Colonic mucosa (tissue), 4 donors: ENCODE results near the gene SET. TPM values are rescaled to one million over a fixed set of nuclear protein-coding genes. Genes with fewer than 3 reads are reported as not detected.

Source experiments
- DNase-seq: peaks from one replicate; pipeline ENCODE4 v3.0.0-alpha.2; 2020
- H3K27ac ChIP-seq: fragments of 200-600 bp; one replicate; pipeline ENCODE4 v1.8.0; 2021
- H3K27me3 ChIP-seq: fragments of 200-600 bp; one replicate; pipeline ENCODE4 v1.8.0; 2021
- H3K36me3 ChIP-seq: fragments of 200-600 bp; one replicate; pipeline ENCODE4 v1.8.0; 2021
- H3K4me1 ChIP-seq: fragments of 200-600 bp; one replicate; pipeline ENCODE4 v1.8.0; 2021; ENCODE audit warnings: mild to moderate bottlenecking
- H3K4me3 ChIP-seq: fragments of 200-600 bp; one replicate; pipeline ENCODE4 v1.8.0; 2021
- H3K9ac ChIP-seq, 2 donors: one replicate each; pipeline ENCODE4 v1.7.0; 2013; ENCODE audit warnings: control low read depth in 2 of 2, low read depth in 2 of 2, low read length in 2 of 2
- H3K9me3 ChIP-seq: fragments of 200-600 bp; one replicate; pipeline ENCODE4 v1.8.0; 2021
- intact Hi-C: fragments of 100-400 bp; cut with DNase I; formaldehyde crosslinking; loops from one replicate; pipeline ENCODE4 v1.14.1; 2022
- total RNA-seq, 2 donors: library from RNA; stranded (reverse); fragmentation: NEBNext Ultra II Directional in 1 of 2; extraction: Animal tissue kit (Norgen Biotek cat#: 25700) in 1 of 2; gene quantifications; one replicate each; pipeline ENCODE4 v1.2.1, GENCODE V29; 2021
- TF ChIP-seq, protein P1 (sequence below): fragments of 200-600 bp; IDR thresholded peaks from one replicate; pipeline ENCODE4 v1.8.0; 2022; ENCODE audit warnings: antibody characterized with exemption, mild to moderate bottlenecking
- donor health status: healthy.
- donor health status: DM: no; HTN: no; CAD: no.
- donor health status: DM: no; HTN: no; CAD: no.

Gene SET
- total RNA-seq, 2 donors from 2014 or later, result 222 to 348 TPM

DNA sequence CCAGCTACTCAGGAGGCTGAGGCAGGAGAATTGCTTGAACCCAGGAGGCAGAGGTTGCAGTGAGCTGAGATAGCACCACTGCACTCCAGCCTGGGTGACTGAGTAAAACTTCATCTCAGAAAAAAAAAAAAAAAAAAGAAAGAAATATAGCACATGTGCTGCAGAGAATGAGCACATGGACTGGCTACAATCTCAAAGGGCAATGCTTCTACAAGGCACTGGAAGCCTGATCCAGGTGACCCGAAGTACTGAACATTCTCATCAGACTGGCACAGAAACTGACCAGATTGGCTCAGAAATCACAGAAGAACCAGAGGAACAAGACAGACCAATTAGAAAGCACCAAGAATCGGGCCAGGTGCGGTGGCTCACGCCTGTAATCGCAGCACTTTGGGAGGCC, 37.2 kb upstream of the SET start:
- Histone ChIP-seq H3K36me3 (no peaks in the 10 kb centered on the region), H3K9ac (no peak overlapping the region), H3K27me3 (no peaks in the 10 kb centered on the region), H3K4me3 (no peak overlapping the region), H3K27ac (no peak overlapping the region), H3K9me3 (no peaks in the 10 kb centered on the region), H3K4me1 (no peaks in the 10 kb centered on the region)
- TF ChIP-seq, protein P1, sequence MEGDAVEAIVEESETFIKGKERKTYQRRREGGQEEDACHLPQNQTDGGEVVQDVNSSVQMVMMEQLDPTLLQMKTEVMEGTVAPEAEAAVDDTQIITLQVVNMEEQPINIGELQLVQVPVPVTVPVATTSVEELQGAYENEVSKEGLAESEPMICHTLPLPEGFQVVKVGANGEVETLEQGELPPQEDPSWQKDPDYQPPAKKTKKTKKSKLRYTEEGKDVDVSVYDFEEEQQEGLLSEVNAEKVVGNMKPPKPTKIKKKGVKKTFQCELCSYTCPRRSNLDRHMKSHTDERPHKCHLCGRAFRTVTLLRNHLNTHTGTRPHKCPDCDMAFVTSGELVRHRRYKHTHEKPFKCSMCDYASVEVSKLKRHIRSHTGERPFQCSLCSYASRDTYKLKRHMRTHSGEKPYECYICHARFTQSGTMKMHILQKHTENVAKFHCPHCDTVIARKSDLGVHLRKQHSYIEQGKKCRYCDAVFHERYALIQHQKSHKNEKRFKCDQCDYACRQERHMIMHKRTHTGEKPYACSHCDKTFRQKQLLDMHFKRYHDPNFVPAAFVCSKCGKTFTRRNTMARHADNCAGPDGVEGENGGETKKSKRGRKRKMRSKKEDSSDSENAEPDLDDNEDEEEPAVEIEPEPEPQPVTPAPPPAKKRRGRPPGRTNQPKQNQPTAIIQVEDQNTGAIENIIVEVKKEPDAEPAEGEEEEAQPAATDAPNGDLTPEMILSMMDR, result no peak
- no peak for DNase-seq
- intact Hi-C loops, result no loop called here

DNA sequence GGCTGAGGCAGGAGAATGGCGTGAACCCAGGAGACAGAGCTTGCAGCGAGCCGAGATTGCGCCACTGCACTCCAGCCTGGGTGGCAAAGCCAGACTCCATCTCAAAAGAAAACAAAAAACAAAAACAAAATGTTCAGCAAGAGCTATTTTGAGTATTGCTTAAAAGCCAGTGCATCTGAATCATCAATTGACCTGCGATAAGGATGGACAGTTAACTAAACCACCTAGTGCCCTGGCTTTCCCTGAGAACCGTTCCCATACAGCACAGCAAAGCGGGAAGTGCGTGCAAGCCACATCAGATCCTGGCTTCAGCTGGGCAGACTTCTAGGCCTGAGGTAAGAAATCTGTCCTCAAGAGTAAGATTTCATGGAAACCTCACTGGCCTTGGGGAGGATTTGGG, 35.1 kb upstream of the SET start:
- TF ChIP-seq, protein P1, result no peak
- Histone ChIP-seq H3K36me3 (no peaks in the 10 kb centered on the region), H3K27ac (no peak overlapping the region), H3K4me1 (no peaks in the 10 kb centered on the region), H3K4me3 (no peak overlapping the region), H3K9me3 (no peaks in the 10 kb centered on the region), H3K27me3 (no peaks in the 10 kb centered on the region), H3K9ac (no peak overlapping the region)
- DNase-seq, result no peak
- intact Hi-C loops, result no loop called here

DNA sequence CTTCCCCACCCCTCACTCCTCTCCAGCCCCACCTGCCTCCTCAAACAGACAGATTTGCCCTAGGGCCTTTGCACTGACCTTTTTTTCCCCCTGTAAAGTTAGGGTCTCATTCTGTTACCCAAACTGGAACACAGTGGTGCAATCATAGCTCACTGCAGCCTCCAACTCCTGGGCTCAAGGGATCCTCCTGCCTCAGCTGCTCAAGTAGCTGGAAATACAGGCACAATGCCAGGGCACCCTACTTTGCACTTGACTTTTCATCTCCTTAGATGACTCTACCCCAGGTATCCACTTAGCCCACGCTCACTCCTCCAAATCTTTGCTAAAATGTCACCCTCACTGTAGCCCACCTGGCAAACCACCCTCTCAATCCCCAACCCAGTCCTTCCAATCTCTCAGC, 34.5 kb upstream of the SET start:
- Histone ChIP-seq H3K36me3 (no peaks in the 10 kb centered on the region), H3K4me1 (no peaks in the 10 kb centered on the region), H3K27me3 (no peaks in the 10 kb centered on the region), H3K9me3 (no peaks in the 10 kb centered on the region), H3K27ac (no peak overlapping the region), H3K4me3 (no peak overlapping the region), H3K9ac (no peak overlapping the region)
- intact Hi-C loops, result no loop called here
- no peak for DNase-seq
- TF ChIP-seq, protein P1, result no peak

DNA sequence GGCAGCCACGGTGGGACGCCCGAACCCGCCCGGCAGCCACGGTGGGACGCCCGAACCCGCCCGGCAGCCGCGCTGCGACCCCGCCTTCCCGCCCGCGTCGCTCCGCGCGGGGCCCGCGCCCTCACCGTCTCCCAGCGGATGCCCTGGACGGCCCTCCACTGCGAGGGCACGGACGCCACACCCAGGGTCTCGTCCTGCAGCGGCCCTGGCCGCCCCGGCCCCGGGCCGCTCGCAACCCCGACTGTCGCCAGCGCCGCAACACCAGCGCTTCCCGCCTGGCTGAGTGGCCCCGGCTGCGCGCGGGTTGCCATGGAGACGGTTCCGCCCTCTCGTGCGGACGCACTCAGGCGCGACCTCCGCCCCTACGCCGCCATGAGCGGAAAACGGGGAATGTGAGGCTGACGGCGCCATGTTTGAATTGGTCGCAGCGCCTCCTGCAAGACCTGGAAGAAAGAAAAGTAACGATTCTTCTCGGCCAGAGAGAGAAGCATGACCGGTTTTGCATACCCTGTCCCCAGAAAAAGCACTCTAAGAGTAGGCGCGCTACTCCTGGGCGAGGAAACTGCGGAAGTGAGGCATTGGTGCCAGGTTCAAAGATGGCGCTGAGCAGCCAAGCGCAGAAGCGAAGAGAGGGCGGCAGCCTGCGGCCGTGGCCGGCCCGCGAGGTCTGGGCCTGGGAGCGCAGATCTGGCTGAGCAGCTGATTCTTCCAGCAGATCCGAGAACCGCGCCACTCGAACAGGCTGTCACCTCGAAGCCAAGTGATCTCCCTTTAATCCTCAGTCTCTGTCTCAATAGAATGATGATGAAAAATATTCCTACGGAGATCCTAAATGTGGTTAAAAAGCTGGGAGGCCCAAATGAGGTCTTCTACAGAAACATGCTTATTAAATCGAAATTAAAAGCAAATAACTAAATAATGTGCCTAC, 32.3 kb upstream of the SET start, which contains the start of gene DYNC2I2:
Gene DYNC2I2, minus strand, starts transcription at position 432 of the 928 bp plus-strand sequence. Its CDS starts 121 bp downstream, at position 311.
- H3K9me3 ChIP-seq, result no peaks in the 10 kb centered on the region
- H3K36me3 ChIP-seq, result no peaks in the 10 kb centered on the region
- peak within 1 kb of the TSS; percentile 68 to 76 for H3K9ac ChIP-seq
- H3K4me1 ChIP-seq, result no peaks in the 10 kb centered on the region
- H3K27ac ChIP-seq, result peak within 1 kb of the TSS; percentile 88
- intact Hi-C loops, result no loop called here
- peak; percentile 97 for DNase-seq
- H3K27me3 ChIP-seq, result no peaks in the 10 kb centered on the region
- peak within 1 kb of the TSS; percentile 54 for H3K4me3 ChIP-seq
- TF ChIP-seq, protein P1, result no peak

DNA sequence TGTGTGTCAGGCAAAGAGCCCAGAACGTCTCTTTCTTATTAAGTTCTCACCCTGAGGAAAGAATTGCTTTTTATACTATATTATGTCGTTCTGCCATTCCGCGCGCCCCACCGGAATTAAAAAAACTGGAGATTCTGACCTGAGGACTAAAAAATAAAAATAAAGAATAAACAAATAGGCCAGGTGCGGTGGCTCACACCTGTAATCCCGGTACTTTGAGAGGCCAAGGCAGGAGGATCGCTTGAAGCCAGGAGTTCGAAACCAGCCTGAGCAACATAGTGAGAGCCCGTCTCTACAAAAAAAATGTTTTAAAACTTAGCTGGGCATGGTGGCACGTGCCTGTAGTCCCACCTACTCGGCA, 31.7 kb upstream of the SET start:
- no peaks in the 10 kb centered on the region for H3K4me1 ChIP-seq
- DNase-seq, result no peak
- TF ChIP-seq, protein P1, result no peak
- H3K4me3 ChIP-seq, result no peak overlapping the region
- no peaks in the 10 kb centered on the region for H3K9me3 ChIP-seq
- H3K36me3 ChIP-seq, result no peaks in the 10 kb centered on the region
- peak overlapping the region; percentile 88 for H3K27ac ChIP-seq
- peak overlapping the region in 1 of 2 donors; percentile 76 for H3K9ac ChIP-seq
- no peaks in the 10 kb centered on the region for H3K27me3 ChIP-seq
- intact Hi-C loops, result no loop called here
